Mammary epithelial cell (primary cell): ENCODE measurements around the gene CDKAL1.

ENCODE experiments used
- CTCF ChIP-seq, 2 donors: IDR thresholded peaks in 1 of 2; conservative IDR thresholded peaks in 1 of 2; 2 replicates each; pipeline ENCODE4 v1.5.1; 2011 to 2012; ENCODE audit warnings: inconsistent platforms in 2 of 2, low read length in 2 of 2, mild to moderate bottlenecking in 2 of 2, control low read depth in 1 of 2, low read depth in 1 of 2; ENCODE audit not compliant: insufficient read depth in 1 of 2; ENCODE audit errors: extremely low read depth in 1 of 2
- EZH2 ChIP-seq: IDR thresholded peaks from 2 replicates; pipeline ENCODE4 v1.6.1; 2012; ENCODE audit warnings: low read length, inconsistent platforms, borderline replicate concordance

- TF ChIP-seq CTCF (conservative IDR thresholded peaks at IDR 0.05 in 1 of 2, IDR thresholded peaks at IDR 0.05 in 1 of 2; ENCODE audit: extremely low read depth in 1 of 2, insufficient read depth in 1 of 2, low read depth in 1 of 2, low read length in 2 of 2), result no peak
- no peak for TF ChIP-seq EZH2
Observed at GRCh38 chr6:20841806-20842205, 307.5 kb downstream of the CDKAL1 start.
